Panc1 (cell line): Measurements from ENCODE around the gene DNAAF5.

Experiments used
- POLR2AphosphoS5 ChIP-seq: IDR thresholded peaks from 2 replicates; pipeline ENCODE4 v1.6.1; 2012; ENCODE audit warnings: mild to moderate bottlenecking, low read depth, low read length, moderate library complexity
- SIN3A ChIP-seq: IDR thresholded peaks from 2 replicates; pipeline ENCODE4 v1.6.1; 2012; ENCODE audit warnings: low read depth, mild to moderate bottlenecking, low read length, moderate library complexity, borderline replicate concordance; ENCODE audit not compliant: insufficient read depth
- TCF7L2 ChIP-seq: IDR thresholded peaks from 2 replicates; pipeline ENCODE4 v1.6.1; 2011; ENCODE audit warnings: mild to moderate bottlenecking, low read depth, low read length, inconsistent platforms
- TF ChIP-seq, protein P1 (sequence below): fragments of 450-650 bp; IDR thresholded peaks from 2 replicates; pipeline ENCODE4 v1.5.1; 2017; ENCODE audit warnings: mild to moderate bottlenecking

DNA sequence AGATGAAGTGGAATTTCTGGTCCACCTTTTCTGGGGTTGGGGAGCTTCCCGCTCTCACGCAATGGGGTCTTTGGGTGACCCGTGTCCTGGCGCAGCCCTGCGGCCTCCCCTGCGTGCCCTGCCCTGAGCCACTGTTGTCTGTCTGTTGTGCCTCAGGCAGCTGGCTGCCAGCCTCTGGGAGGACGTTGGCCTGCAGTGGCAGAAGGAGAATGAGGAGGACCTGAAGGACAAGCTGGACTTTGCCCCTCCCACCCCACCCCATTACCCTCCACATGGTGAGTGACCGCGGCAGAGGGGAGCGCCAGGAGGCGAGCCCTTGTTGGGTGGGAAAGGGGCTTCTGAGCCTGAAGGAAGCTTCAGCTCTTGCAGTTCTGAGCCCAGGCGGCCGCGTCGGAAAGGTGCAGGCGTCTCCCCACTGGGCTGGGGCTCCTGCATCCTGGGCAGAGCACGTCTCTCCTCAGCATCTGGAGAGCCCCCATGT is 14.7 kb downstream of the DNAAF5 start:
- TF ChIP-seq SIN3A, result no peak
- TF ChIP-seq, protein P1, sequence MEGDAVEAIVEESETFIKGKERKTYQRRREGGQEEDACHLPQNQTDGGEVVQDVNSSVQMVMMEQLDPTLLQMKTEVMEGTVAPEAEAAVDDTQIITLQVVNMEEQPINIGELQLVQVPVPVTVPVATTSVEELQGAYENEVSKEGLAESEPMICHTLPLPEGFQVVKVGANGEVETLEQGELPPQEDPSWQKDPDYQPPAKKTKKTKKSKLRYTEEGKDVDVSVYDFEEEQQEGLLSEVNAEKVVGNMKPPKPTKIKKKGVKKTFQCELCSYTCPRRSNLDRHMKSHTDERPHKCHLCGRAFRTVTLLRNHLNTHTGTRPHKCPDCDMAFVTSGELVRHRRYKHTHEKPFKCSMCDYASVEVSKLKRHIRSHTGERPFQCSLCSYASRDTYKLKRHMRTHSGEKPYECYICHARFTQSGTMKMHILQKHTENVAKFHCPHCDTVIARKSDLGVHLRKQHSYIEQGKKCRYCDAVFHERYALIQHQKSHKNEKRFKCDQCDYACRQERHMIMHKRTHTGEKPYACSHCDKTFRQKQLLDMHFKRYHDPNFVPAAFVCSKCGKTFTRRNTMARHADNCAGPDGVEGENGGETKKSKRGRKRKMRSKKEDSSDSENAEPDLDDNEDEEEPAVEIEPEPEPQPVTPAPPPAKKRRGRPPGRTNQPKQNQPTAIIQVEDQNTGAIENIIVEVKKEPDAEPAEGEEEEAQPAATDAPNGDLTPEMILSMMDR, result no peak
- TF ChIP-seq TCF7L2, result no peak
- TF ChIP-seq POLR2AphosphoS5, result no peak
